ENCODE measurements around the gene HLCS. TPM values are rescaled to one million over a fixed set of nuclear protein-coding genes. Genes with fewer than 3 reads are reported as not detected.
A peak's percentile ranks its signal among the peaks of the same experiment; 100 is the strongest.

Gene HLCS
- total RNA-seq, 1 experiment from 2014 or later, result 24.4 TPM

- no peak for DNase-seq (ENCODE audit: low read depth)
Measured at GRCh38 chr21:36985751-36986594, 19.5 kb upstream of the HLCS start.

GRCh38 chr21:36981977-36982700, 15.7 kb upstream of the HLCS start:
- DNase-seq (ENCODE audit: low read depth), result no peak

- no peak for DNase-seq (ENCODE audit: low read depth)
Measured at GRCh38 chr21:36981049-36981391, 14.6 kb upstream of the HLCS start.

- DNase-seq (ENCODE audit: low read depth), result no peak
Measured at GRCh38 chr21:36980280-36981048, 14.0 kb upstream of the HLCS start.

GRCh38 chr21:36976882-36977651, 10.6 kb upstream of the HLCS start:
- DNase-seq (ENCODE audit: low read depth), result peak; percentile 83

GRCh38 chr21:36976228-36976861, 9.9 kb upstream of the HLCS start:
- DNase-seq (ENCODE audit: low read depth), result no peak

GRCh38 chr21:36974851-36975192, 8.4 kb upstream of the HLCS start:
- no peak for DNase-seq (ENCODE audit: low read depth)

- no peak for DNase-seq (ENCODE audit: low read depth)
Measured at GRCh38 chr21:36973986-36974850, 7.7 kb upstream of the HLCS start.

GRCh38 chr21:36968976-36969375, 2.5 kb upstream of the HLCS start:
- no peak for DNase-seq (ENCODE audit: low read depth)

GRCh38 chr21:36968414-36968813, 1.9 kb upstream of the HLCS start:
- no peak for DNase-seq (ENCODE audit: low read depth)

- DNase-seq (ENCODE audit: low read depth), result peak; percentile 5
Measured at GRCh38 chr21:36966821-36967768, 626 bp upstream of the HLCS start.

- no peak for DNase-seq (ENCODE audit: low read depth)
Measured at GRCh38 chr21:36965720-36966065, 776 bp downstream of the HLCS start.

GRCh38 chr21:36964827-36965719, 1.4 kb downstream of the HLCS start:
- DNase-seq (ENCODE audit: low read depth), result no peak

- no peak for DNase-seq (ENCODE audit: low read depth)
Measured at GRCh38 chr21:36964398-36964797, 2.1 kb downstream of the HLCS start.

- DNase-seq (ENCODE audit: low read depth), result no peak
Measured at GRCh38 chr21:36962098-36962780, 4.2 kb downstream of the HLCS start.

GRCh38 chr21:36960676-36961284, 5.7 kb downstream of the HLCS start:
- DNase-seq (ENCODE audit: low read depth), result no peak
